B cell (primary cell): ENCODE measurements around the gene ARHGEF39.

Source experiments
- EZH2 ChIP-seq: IDR thresholded peaks from 2 replicates; pipeline ENCODE4 v1.6.1; 2012; ENCODE audit warnings: borderline replicate concordance, low read depth, mild to moderate bottlenecking, moderate library complexity, low read length; ENCODE audit not compliant: insufficient read depth, poor library complexity, severe bottlenecking
- TF ChIP-seq, protein P1 (sequence below): fragments of 200-600 bp; IDR thresholded peaks from one replicate; pipeline ENCODE4 v1.8.0; 2022; ENCODE audit warnings: antibody characterized with exemption, mild to moderate bottlenecking

- TF ChIP-seq, protein P1, sequence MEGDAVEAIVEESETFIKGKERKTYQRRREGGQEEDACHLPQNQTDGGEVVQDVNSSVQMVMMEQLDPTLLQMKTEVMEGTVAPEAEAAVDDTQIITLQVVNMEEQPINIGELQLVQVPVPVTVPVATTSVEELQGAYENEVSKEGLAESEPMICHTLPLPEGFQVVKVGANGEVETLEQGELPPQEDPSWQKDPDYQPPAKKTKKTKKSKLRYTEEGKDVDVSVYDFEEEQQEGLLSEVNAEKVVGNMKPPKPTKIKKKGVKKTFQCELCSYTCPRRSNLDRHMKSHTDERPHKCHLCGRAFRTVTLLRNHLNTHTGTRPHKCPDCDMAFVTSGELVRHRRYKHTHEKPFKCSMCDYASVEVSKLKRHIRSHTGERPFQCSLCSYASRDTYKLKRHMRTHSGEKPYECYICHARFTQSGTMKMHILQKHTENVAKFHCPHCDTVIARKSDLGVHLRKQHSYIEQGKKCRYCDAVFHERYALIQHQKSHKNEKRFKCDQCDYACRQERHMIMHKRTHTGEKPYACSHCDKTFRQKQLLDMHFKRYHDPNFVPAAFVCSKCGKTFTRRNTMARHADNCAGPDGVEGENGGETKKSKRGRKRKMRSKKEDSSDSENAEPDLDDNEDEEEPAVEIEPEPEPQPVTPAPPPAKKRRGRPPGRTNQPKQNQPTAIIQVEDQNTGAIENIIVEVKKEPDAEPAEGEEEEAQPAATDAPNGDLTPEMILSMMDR = no peak
- no peak for TF ChIP-seq EZH2
These were observed 37.4 kb downstream of the ARHGEF39 start for GRCh38 chr9:35627575-35627974.
